SK-N-SH (cell line): ENCODE measurements around the gene RALY. TPM values are rescaled to one million over a fixed set of nuclear protein-coding genes. Genes with fewer than 3 reads are reported as not detected.

Experiments used
- CTCF ChIA-PET: fragments of 300-600, 350-600 bp; formaldehyde crosslinking; extraction: SDS; loops from one replicate; lab custom pipeline; 2021; lab: Yijun Ruan, JAX
- POLR2A ChIA-PET: fragments of 350-600 bp; sonication (Branson Sonifier 250); formaldehyde crosslinking; extraction: SDS; loops from one replicate; lab custom pipeline; 2020; ENCODE audit warnings: antibody characterized with exemption, inconsistent platforms; lab: Yijun Ruan, JAX
- DNase-seq: peaks from one replicate; pipeline ENCODE4 v3.0.0; 2012
- H2AFZ ChIP-seq: fragments of 200-600 bp; sonication (generic); 2 replicates; pipeline ENCODE4 v1.8.1; 2016; ENCODE audit warnings: antibody characterized with exemption, mild to moderate bottlenecking, low read depth
- H3F3A ChIP-seq: fragments of 200-600 bp; sonication (generic); replicated peaks from 2 replicates; pipeline ENCODE3; 2016; ENCODE audit warnings: antibody characterized with exemption, mild to moderate bottlenecking; ENCODE audit not compliant: insufficient read depth
- H3K27ac ChIP-seq, 2 experiments: fragments of 200-500 bp in 1 of 2; fragments of 200-600 bp in 1 of 2; sonication (Bioruptor generic) in 1 of 2; sonication (generic), shearing (Covaris generic) in 1 of 2; 2 replicates each; pipeline versions ENCODE4 v1.5.1 to v1.6.1; 2014 to 2016; ENCODE audit warnings: low read depth in 2 of 2, inconsistent platforms in 1 of 2, low read length in 1 of 2, mild to moderate bottlenecking in 1 of 2, mixed read lengths in 1 of 2
- H3K27me3 ChIP-seq: fragments of 200-600 bp; sonication (generic), shearing (Covaris generic); 2 replicates; pipeline ENCODE4 v1.6.1; 2016; ENCODE audit warnings: mixed run types; ENCODE audit not compliant: insufficient read depth
- H3K36me3 ChIP-seq, 2 experiments: fragments of 200-500 bp in 1 of 2; fragments of 200-600 bp in 1 of 2; sonication (Bioruptor generic) in 1 of 2; sonication (generic) in 1 of 2; replicated peaks in 1 of 2; 2 replicates each; pipeline versions ENCODE3 to v1.5.1; 2014 to 2016; ENCODE audit warnings: low read length in 1 of 2, mild to moderate bottlenecking in 1 of 2; ENCODE audit not compliant: insufficient read depth in 2 of 2, control insufficient read depth in 1 of 2
- H3K4me1 ChIP-seq, 2 experiments: fragments of 200-500 bp in 1 of 2; fragments of 200-600 bp in 1 of 2; sonication (Bioruptor generic) in 1 of 2; sonication (generic), shearing (Covaris generic) in 1 of 2; 2 replicates each; pipeline versions ENCODE4 v1.5.1 to v1.6.1; 2014 to 2016; ENCODE audit warnings: low read depth in 1 of 2, low read length in 1 of 2, mixed run types in 1 of 2; ENCODE audit not compliant: insufficient read depth in 2 of 2, control insufficient read depth in 1 of 2
- H3K4me2 ChIP-seq: fragments of 200-600 bp; sonication (generic), shearing (Covaris generic); 2 replicates; pipeline ENCODE4 v1.6.1; 2017; ENCODE audit warnings: mixed run types
- H3K4me3 ChIP-seq, 2 experiments: fragments of 200-500 bp in 1 of 2; fragments of 200-600 bp in 1 of 2; sonication (Bioruptor generic) in 1 of 2; sonication (generic), shearing (Covaris generic) in 1 of 2; 2 replicates each; pipeline versions ENCODE4 v1.5.1 to v1.8.1; 2014 to 2016; ENCODE audit warnings: low read depth in 2 of 2, inconsistent platforms in 1 of 2, low read length in 1 of 2, mild to moderate bottlenecking in 1 of 2, mixed read lengths in 1 of 2, moderate library complexity in 1 of 2
- H3K79me2 ChIP-seq: fragments of 200-600 bp; sonication (generic); 2 replicates; pipeline ENCODE4 v1.8.1; 2017; ENCODE audit warnings: mild to moderate bottlenecking; ENCODE audit not compliant: insufficient read depth
- H3K9ac ChIP-seq: fragments of 200-600 bp; sonication (generic); 2 replicates; pipeline ENCODE4 v1.6.1; 2017; ENCODE audit warnings: mixed run types
- H3K9me2 ChIP-seq: fragments of 200-600 bp; sonication (generic); 2 replicates; pipeline ENCODE4 v1.6.1; 2017; ENCODE audit warnings: mixed run types
- H3K9me3 ChIP-seq: fragments of 200-600 bp; sonication (generic); 2 replicates; pipeline ENCODE4 v1.6.1; 2017; ENCODE audit warnings: mixed run types, mild to moderate bottlenecking, moderate library complexity
- H4K20me1 ChIP-seq: fragments of 200-600 bp; sonication (generic); 2 replicates; pipeline ENCODE4 v1.6.1; 2017; ENCODE audit warnings: mild to moderate bottlenecking, mixed run types; ENCODE audit not compliant: insufficient read depth
- CTCF ChIP-seq: fragments of 200-600 bp; sonication (generic); IDR thresholded peaks from 2 replicates; pipeline ENCODE4 v1.6.1; 2017; ENCODE audit warnings: antibody characterized with exemption, mild to moderate bottlenecking, moderate library complexity
- FOSL2 ChIP-seq: IDR thresholded peaks from 2 replicates; pipeline ENCODE4 v1.4.0; 2012; ENCODE audit warnings: low read depth, mild to moderate bottlenecking, moderate library complexity, borderline replicate concordance
- FOXJ3 ChIP-seq: sonication (generic); formaldehyde crosslinking; IDR thresholded peaks from 2 replicates; pipeline ENCODE4 v1.5.1; 2020; ENCODE audit warnings: mild to moderate bottlenecking, missing genetic modification reagents
- FOXM1 ChIP-seq: IDR thresholded peaks from 2 replicates; pipeline ENCODE4 v1.4.0; 2012; ENCODE audit warnings: low read depth, mild to moderate bottlenecking
- GABPA ChIP-seq: IDR thresholded peaks from 2 replicates; pipeline ENCODE4 v1.4.0; 2012; ENCODE audit warnings: low read depth, mild to moderate bottlenecking
- GATA2 ChIP-seq: sonication (generic); formaldehyde crosslinking; IDR thresholded peaks from 2 replicates; pipeline ENCODE4 v1.5.0; 2020; ENCODE audit warnings: mild to moderate bottlenecking, missing genetic modification reagents
- IRF3 ChIP-seq: fragments of 150-350 bp; IDR thresholded peaks from 2 replicates; pipeline ENCODE4 v1.6.1; 2016; ENCODE audit warnings: mild to moderate bottlenecking, low read depth, low read length
- MEF2A ChIP-seq: IDR thresholded peaks from 2 replicates; pipeline ENCODE4 v1.4.0; 2012; ENCODE audit warnings: low read depth, borderline replicate concordance
- RFX5 ChIP-seq: IDR thresholded peaks from 2 replicates; pipeline ENCODE4 v1.6.1; 2012; ENCODE audit warnings: mild to moderate bottlenecking, improper control_type of control experiment, low read length
- RXRA ChIP-seq: IDR thresholded peaks from 2 replicates; pipeline ENCODE4 v1.4.0; 2012; ENCODE audit warnings: low read depth, mild to moderate bottlenecking, borderline replicate concordance
- SMC3 ChIP-seq: IDR thresholded peaks from 2 replicates; pipeline ENCODE4 v1.6.1; 2012; ENCODE audit warnings: low read depth, low read length, improper control_type of control experiment
- USF2 ChIP-seq: fragments of 150-350 bp; IDR thresholded peaks from 2 replicates; pipeline ENCODE4 v1.6.1; 2017; ENCODE audit warnings: antibody characterized with exemption, low read length, low read depth, borderline replicate concordance
- ZBTB33 ChIP-seq: IDR thresholded peaks from 2 replicates; pipeline ENCODE4 v1.4.0; 2012; ENCODE audit warnings: low read depth, borderline replicate concordance
- WGBS: methylation state at CpG from one replicate; pipeline ENCODE4 v1.1.6; 2017; ENCODE audit warnings: low lambda C conversion rate; 5-methylcytosine and 5-hydroxymethylcytosine counted together
- polyA plus RNA-seq, 3 experiments: library from polyadenylated mRNA; depleted of rRNA; stranded (reverse); fragments of >200 nt; gene quantifications; 2 replicates each; pipeline ENCODE4 v1.2.3, GENCODE V29; 2012

Gene RALY
- polyA plus RNA-seq, 1 of the 3 experiments (the other 2 are of a cell fraction), result 130 TPM

GRCh38 chr20:34083137-34083536 lies 89.4 kb downstream of the RALY start:
- WGBS, result 83% methylated on average over 7 of the region's 7 CpGs
- Histone ChIP-seq H3K36me3 (peaks cover 17 to 35% of the 10 kb centered on the region in 2 experiments), H3F3A (peaks cover 21% of the 10 kb centered on the region), H2AFZ (no peak overlapping the region), H3K9ac (no peak overlapping the region), H3K9me2 (no peaks in the 10 kb centered on the region), H4K20me1 (peaks cover 19% of the 10 kb centered on the region), H3K27ac (no peak overlapping the region), H3K4me1 (peaks cover 8% of the 10 kb centered on the region in 2 experiments; a peak in 1 of 4 replicates), H3K79me2 (no peaks in the 10 kb centered on the region; the same call in 1 of the 2 replicates), H3K4me3 (no peak overlapping the region), H3K27me3 (no peaks in the 10 kb centered on the region), H3K4me2 (no peak overlapping the region), H3K9me3 (no peaks in the 10 kb centered on the region)
- TF ChIP-seq GATA2 (CRISPR knock-in tag), result peak; percentile 36; the same call in 1 of the 2 replicates
- no peak for TF ChIP-seq MEF2A
- CTCF ChIA-PET, result interaction anchor here (0.9 to 3.2 kb wide), 6 partner anchors 13 to 291 kb away, joined by 3 to 29 read pairs (median 4); no protein-coding TSS in a partner anchor
- POLR2A ChIA-PET, result interaction anchor here (1.2 kb wide), 1 partner anchor 29 kb away, joined by 4 read pairs; the partner anchor contains the start of gene EIF2S2
- no peak for DNase-seq

GRCh38 chr20:34083781-34084180 lies 90.1 kb downstream of the RALY start:
- Histone ChIP-seq H3F3A (peaks cover 27% of the 10 kb centered on the region), H3K9me3 (no peaks in the 10 kb centered on the region), H3K4me1 (peaks cover 8% of the 10 kb centered on the region in 2 experiments; a peak in 1 of 4 replicates), H3K9ac (no peak overlapping the region), H3K4me2 (no peak overlapping the region), H3K79me2 (peaks cover 1% of the 10 kb centered on the region), H3K27ac (no peak overlapping the region; a peak in 1 of 4 replicates), H3K9me2 (no peaks in the 10 kb centered on the region), H4K20me1 (peaks cover 24% of the 10 kb centered on the region), H3K27me3 (no peaks in the 10 kb centered on the region), H3K36me3 (peaks cover 17 to 35% of the 10 kb centered on the region in 2 experiments), H3K4me3 (no peak overlapping the region), H2AFZ (no peak overlapping the region)
- POLR2A ChIA-PET, result no interaction called here
- CTCF ChIA-PET, result interaction anchor here (1.3 to 3.2 kb wide), 2 partner anchors 14 to 41 kb away, joined by 3 to 29 read pairs; no protein-coding TSS in a partner anchor
- DNase-seq, result no peak
- 100% methylated on average over 2 of the region's 2 CpGs for WGBS
- TF ChIP-seq RXRA (no peak), ZBTB33 (no peak), FOSL2 (no peak), FOXJ3 (CRISPR knock-in tag) (no peak), IRF3 (no peak), RFX5 (no peak), CTCF (no peak), SMC3 (no peak), GABPA (no peak), USF2 (no peak), FOXM1 (no peak)
